PC-3 (cell line): ENCODE measurements around the gene SNAI3.

Experiments
- EZH2 ChIP-seq: fragments of 300-600 bp; sonication (generic); IDR thresholded peaks from one replicate; pipeline ENCODE4 v1.6.1; 2017; ENCODE audit warnings: antibody characterized with exemption, mild to moderate bottlenecking, low read length; ENCODE audit not compliant: unreplicated experiment
- EZH2phosphoT487 ChIP-seq: fragments of 300-600 bp; sonication (generic); IDR thresholded peaks from 2 replicates; pipeline ENCODE4 v1.6.1; 2018; ENCODE audit warnings: mild to moderate bottlenecking, antibody characterized with exemption, low read length, borderline replicate concordance
- TF ChIP-seq, protein P1 (sequence below): fragments of 300-600 bp; sonication (generic); conservative IDR thresholded peaks from 2 replicates; pipeline ENCODE4 v1.5.1; 2017; ENCODE audit warnings: antibody characterized with exemption, low read depth, mild to moderate bottlenecking, low read length

DNA sequence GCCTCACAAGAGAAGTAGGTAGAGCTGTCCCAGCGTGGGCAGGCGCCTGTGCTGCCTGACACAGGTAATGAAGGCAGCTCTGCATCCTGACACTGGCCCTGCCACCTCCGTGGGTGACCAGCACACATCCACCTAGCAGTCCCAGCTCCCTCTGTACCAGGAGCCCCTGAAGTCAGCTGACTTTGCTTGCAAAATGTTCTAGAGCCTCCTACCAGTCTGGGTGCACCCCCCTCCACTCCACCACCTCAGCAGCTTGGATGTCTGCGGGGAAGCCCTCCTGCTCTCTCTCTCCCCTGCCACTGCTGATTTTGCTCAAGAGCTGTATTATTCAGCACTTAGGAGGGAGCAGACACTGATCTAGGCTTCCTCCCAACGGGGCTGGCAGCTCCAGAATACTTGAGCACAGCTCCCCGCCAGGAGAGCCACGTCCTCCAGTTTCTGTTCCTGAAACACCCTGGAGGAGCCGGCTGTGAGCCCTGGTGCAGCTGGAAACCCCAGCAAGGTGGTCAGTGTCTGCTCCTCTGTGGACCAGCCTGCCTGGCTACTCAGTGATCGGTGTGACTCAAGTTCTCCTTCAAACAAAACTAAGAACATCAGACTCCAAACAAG lies 18.9 kb upstream of the SNAI3 start:
- TF ChIP-seq, protein P1, sequence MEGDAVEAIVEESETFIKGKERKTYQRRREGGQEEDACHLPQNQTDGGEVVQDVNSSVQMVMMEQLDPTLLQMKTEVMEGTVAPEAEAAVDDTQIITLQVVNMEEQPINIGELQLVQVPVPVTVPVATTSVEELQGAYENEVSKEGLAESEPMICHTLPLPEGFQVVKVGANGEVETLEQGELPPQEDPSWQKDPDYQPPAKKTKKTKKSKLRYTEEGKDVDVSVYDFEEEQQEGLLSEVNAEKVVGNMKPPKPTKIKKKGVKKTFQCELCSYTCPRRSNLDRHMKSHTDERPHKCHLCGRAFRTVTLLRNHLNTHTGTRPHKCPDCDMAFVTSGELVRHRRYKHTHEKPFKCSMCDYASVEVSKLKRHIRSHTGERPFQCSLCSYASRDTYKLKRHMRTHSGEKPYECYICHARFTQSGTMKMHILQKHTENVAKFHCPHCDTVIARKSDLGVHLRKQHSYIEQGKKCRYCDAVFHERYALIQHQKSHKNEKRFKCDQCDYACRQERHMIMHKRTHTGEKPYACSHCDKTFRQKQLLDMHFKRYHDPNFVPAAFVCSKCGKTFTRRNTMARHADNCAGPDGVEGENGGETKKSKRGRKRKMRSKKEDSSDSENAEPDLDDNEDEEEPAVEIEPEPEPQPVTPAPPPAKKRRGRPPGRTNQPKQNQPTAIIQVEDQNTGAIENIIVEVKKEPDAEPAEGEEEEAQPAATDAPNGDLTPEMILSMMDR = no peak
- TF ChIP-seq EZH2phosphoT487 (no peak), EZH2 (no peak)
